GM12891 (cell line): ENCODE results near the gene PISD.

Experiments
- DNase-seq: peaks from one replicate; pipeline ENCODE4 v3.0.0; 2011; ENCODE audit warnings: low spot score; ENCODE audit not compliant: insufficient read length
- FAIRE-seq: peaks from 2 replicates; lab custom pipeline; 2011; peaks lifted over from hg19 to GRCh38; lab: Jason Lieb, UNC
- PAX5 ChIP-seq: IDR thresholded peaks from 2 replicates; pipeline ENCODE4 v1.6.1; 2011; ENCODE audit warnings: low read length, moderate library complexity, mild to moderate bottlenecking; ENCODE audit not compliant: insufficient read depth, severe bottlenecking
- POLR2A ChIP-seq: IDR thresholded peaks from 2 replicates; pipeline ENCODE4 v1.6.1; 2011; ENCODE audit warnings: low read depth, low read length, control low read depth
- POLR2AphosphoS5 ChIP-seq: IDR thresholded peaks from 2 replicates; pipeline ENCODE4 v1.6.1; 2011; ENCODE audit warnings: low read depth, low read length, control low read depth
- POU2F2 ChIP-seq: IDR thresholded peaks from 2 replicates; pipeline ENCODE4 v1.6.1; 2011; ENCODE audit warnings: low read depth, mild to moderate bottlenecking, control low read depth, low read length, moderate library complexity
- SPI1 ChIP-seq: IDR thresholded peaks from 2 replicates; pipeline ENCODE4 v1.6.1; 2011; ENCODE audit warnings: low read depth, low read length, control low read depth
- TAF1 ChIP-seq: IDR thresholded peaks from 2 replicates; pipeline ENCODE4 v1.6.1; 2011; ENCODE audit warnings: low read depth, low read length, control low read depth

PISD gene

GRCh38 chr22:31653944-31654343 lies 8.1 kb downstream of the PISD start:
- TF ChIP-seq SPI1 (no peak), POLR2AphosphoS5 (no peak), TAF1 (no peak), PAX5 (no peak), POLR2A (no peak), POU2F2 (no peak)
- DNase-seq (no peak), FAIRE-seq (peak; percentile 75)

DNA sequence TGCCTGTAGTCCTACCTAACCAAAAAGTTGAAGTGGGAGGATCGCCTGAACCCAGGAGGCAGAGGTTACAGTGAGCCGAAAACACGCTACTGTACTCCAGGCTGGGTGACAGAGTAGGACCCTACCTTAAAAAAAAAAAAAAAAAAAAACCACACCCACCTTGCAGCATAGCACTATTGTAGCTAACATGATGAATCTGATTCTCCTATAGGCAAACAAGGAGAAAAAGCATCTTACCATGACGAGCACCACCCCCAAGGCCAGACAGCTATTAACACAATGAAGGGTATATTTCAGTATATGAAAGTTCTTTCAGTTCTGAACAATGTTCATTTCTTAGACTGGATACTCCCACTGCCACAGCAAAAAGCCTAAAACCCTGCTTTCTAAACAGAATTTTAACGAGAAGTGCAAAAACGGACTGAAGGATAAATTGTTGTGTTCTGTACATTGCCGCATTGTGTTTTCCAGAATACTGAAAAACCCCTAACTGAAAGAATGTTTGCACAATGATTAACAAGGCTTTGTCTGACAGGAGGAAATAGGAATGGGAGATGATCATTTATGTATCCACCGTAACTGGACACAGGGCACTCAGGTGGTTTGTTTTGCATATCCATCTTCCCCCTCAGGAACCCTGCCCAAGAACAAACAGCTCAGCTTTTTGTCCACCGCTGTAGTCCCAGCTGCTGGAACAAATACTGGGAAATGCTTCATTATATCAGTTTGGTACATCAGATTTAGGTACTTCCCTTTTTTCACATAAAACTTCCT lies 8.9 kb downstream of the PISD start:
- FAIRE-seq (peak; percentile 71), DNase-seq (no peak)
- TF ChIP-seq POLR2AphosphoS5: no peak
- TF ChIP-seq PAX5: no peak
- TF ChIP-seq POU2F2: no peak
- no peak for TF ChIP-seq SPI1
- no peak for TF ChIP-seq TAF1
- TF ChIP-seq POLR2A: no peak

- DNase-seq: no peak
- FAIRE-seq: peak; percentile 13
- TF ChIP-seq PAX5: no peak
These were observed 9.9 kb downstream of the PISD start for GRCh38 chr22:31652088-31652487.

DNA sequence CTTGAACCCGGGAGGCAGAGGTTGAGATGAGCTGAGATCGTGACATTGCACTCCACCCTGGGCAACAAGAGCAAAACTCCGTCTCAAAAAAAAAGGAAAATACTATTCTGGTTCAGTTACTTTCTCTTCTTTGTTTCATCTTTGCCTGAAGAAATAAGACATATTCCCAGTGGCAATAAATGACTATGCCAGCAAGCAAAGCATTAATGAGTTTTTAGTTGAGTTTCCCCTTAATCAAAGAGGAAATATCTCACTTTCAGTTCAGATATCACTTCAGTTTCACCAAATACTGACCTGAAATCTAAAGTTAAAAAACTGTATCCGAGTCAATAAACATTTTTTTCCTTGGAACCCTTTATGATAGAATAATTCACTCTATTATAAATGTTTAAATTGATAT lies 10.4 kb downstream of the PISD start:
- TF ChIP-seq POLR2A (no peak), POU2F2 (no peak), TAF1 (no peak), SPI1 (no peak)
- FAIRE-seq (no peak), DNase-seq (no peak)

DNA sequence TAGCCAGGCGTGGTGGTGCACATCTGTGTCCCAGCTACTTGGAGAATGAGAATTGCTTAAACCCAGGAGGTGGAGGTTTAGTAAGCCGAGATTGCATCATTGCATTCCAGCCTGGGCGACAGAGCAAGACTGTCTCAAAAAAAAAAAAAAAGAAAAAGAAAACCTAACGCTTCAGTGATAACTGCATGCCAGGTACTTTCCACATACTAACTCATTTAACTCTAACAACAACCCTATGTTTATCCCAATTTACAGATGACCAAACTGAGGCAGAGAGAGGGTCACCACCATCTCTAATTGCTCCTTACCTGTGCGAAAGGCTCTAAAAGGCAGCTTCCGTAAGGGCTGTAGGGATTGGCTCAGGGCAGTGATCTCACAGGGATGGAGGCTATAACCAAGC lies 11.6 kb downstream of the PISD start:
- no peak for TF ChIP-seq POU2F2
- TF ChIP-seq POLR2AphosphoS5: no peak
- TF ChIP-seq TAF1: no peak
- TF ChIP-seq SPI1: no peak
- TF ChIP-seq PAX5: no peak
- TF ChIP-seq POLR2A: no peak
- DNase-seq: no peak
- FAIRE-seq: no peak

- FAIRE-seq (no peak), DNase-seq (no peak)
- TF ChIP-seq PAX5 (no peak), SPI1 (no peak), POU2F2 (no peak), TAF1 (no peak)
These were observed 14.3 kb downstream of the PISD start for GRCh38 chr22:31647523-31648320.

DNA sequence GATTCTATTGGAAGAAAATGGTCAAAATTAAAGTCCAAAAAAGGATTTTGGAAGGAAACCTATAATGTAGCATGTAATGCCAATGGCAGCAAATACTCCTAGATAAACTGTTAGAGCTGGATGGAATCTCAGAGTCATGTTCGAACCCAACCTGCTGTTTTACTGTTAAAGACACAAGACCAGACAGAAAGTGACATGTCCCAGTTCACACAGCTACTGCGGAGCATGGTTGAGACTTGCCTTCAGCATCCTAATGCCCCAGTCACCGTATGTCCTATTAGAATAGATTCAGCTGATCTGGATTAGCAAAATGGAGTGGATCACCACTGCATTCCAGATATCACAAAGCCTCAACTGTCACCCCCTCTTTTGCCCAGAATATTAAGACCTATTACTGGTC lies 14.9 kb downstream of the PISD start:
- DNase-seq: no peak
- TF ChIP-seq TAF1 (no peak), SPI1 (no peak), PAX5 (no peak), POU2F2 (no peak), POLR2AphosphoS5 (no peak), POLR2A (no peak)
- FAIRE-seq: no peak

DNA sequence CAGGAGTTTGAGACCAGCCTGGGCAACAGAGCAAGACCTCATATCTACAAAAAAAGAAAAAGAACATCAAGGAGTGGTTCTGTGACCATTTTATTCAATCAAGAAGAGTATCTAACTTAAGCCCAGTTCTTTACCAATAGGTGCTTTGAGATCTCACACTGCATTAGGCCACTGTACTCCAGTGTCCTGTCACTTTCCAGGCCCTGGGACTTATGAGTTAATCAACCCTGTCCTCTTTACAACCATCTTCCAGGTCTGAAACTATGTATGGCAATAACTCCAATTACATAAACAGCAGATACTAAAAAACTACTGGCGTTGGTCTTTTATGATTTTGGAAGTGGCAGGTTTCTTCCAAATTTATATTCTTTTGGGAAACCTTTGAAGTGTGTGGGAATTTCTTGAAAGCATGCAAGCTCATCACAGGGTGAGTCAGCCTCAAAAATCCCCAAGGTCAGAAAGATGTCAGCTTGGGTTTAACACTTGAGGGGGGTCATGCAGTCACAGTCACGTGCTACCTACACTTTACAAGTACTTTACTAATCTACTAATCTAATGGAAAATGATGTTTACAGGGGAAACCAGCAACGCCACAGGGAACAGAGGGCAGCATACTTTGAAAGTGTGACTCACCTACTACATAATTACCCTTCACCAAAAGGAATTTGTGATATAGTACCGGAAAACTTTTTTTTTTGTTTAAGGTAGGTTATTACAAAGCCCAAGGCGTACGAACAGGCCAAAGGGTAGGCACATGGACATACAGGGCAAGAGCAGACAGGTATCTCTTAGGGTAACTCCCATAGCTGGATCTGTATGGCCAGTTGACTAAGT lies 15.6 kb downstream of the PISD start:
- peak; percentile 50 for FAIRE-seq
- TF ChIP-seq TAF1 (no peak), SPI1 (no peak), POLR2AphosphoS5 (no peak), PAX5 (no peak), POLR2A (no peak), POU2F2 (no peak)
- no peak for DNase-seq

- TF ChIP-seq TAF1 (no peak), SPI1 (no peak)
- DNase-seq: no peak
- FAIRE-seq: peak; percentile 13
These were observed 22.5 kb downstream of the PISD start for GRCh38 chr22:31639436-31640039.
